Liver (tissue), 9 donors: ENCODE measurements around the gene RTN4RL1. TPM values are rescaled to one million over a fixed set of nuclear protein-coding genes. Genes with fewer than 3 reads are reported as not detected.

Experiments used
- DNase-seq: peaks from one replicate; pipeline ENCODE4 v3.0.0-alpha.2; 2017; ENCODE audit warnings: low spot score
- H3K27ac ChIP-seq, 2 donors: one replicate each; pipeline ENCODE4 v1.7.0; 2013; ENCODE audit warnings: inconsistent platforms in 2 of 2, low read length in 2 of 2, control low read depth in 1 of 2, low read depth in 1 of 2, mild to moderate bottlenecking in 1 of 2
- H3K27me3 ChIP-seq, 4 donors: one replicate each; pipeline versions ENCODE4 v1.6.1 to v1.7.0; 2013; ENCODE audit warnings: low read length in 3 of 4, inconsistent platforms in 1 of 4, mild to moderate bottlenecking in 1 of 4, moderate library complexity in 1 of 4; ENCODE audit not compliant: control insufficient read depth in 4 of 4, insufficient read depth in 4 of 4
- H3K36me3 ChIP-seq, 4 donors: one replicate each; pipeline versions ENCODE4 v1.6.1 to v1.7.0; 2013; ENCODE audit warnings: low read length in 3 of 4, mild to moderate bottlenecking in 3 of 4, low read depth in 1 of 4, moderate library complexity in 1 of 4; ENCODE audit not compliant: control insufficient read depth in 4 of 4, insufficient read depth in 3 of 4
- H3K4me1 ChIP-seq, 4 donors: one replicate each; pipeline versions ENCODE4 v1.6.1 to v1.7.0; 2013; ENCODE audit warnings: low read length in 3 of 4, mild to moderate bottlenecking in 3 of 4, moderate library complexity in 1 of 4; ENCODE audit not compliant: control insufficient read depth in 4 of 4, insufficient read depth in 4 of 4
- H3K4me3 ChIP-seq, 3 donors: one replicate each; pipeline versions ENCODE4 v1.6.1 to v1.7.0; 2013; ENCODE audit warnings: low read length in 3 of 3, control low read depth in 1 of 3, low read depth in 1 of 3, mild to moderate bottlenecking in 1 of 3
- H3K9ac ChIP-seq, 2 donors: one replicate each; pipeline ENCODE4 v1.7.0; 2013; ENCODE audit warnings: low read length in 2 of 2, mild to moderate bottlenecking in 2 of 2, moderate library complexity in 2 of 2, control low read depth in 1 of 2, low read depth in 1 of 2
- H3K9me3 ChIP-seq, 4 donors: one replicate each; pipeline versions ENCODE4 v1.6.1 to v1.7.0; 2013; ENCODE audit warnings: low read length in 3 of 4; ENCODE audit not compliant: control insufficient read depth in 4 of 4
- EGR1 ChIP-seq, 2 donors: IDR thresholded peaks; 2 replicates each; pipeline ENCODE4 v1.6.1; 2016 to 2018; ENCODE audit warnings: antibody characterized with exemption in 2 of 2, low read depth in 2 of 2
- FOXA1 ChIP-seq: IDR thresholded peaks from 2 replicates; pipeline ENCODE4 v1.6.1; 2016; ENCODE audit warnings: antibody characterized with exemption
- FOXA2 ChIP-seq: IDR thresholded peaks from 2 replicates; pipeline ENCODE4 v1.6.1; 2016; ENCODE audit warnings: antibody characterized with exemption
- GABPA ChIP-seq, 2 donors: IDR thresholded peaks in 1 of 2; conservative IDR thresholded peaks in 1 of 2; 2 replicates each; pipeline ENCODE4 v1.6.1; 2016; ENCODE audit warnings: antibody characterized with exemption in 2 of 2, mild to moderate bottlenecking in 1 of 2, moderate library complexity in 1 of 2
- HNF4A ChIP-seq, 2 donors: conservative IDR thresholded peaks; 2 replicates each; pipeline ENCODE4 v1.6.1; 2016; ENCODE audit warnings: antibody characterized with exemption in 2 of 2, mild to moderate bottlenecking in 2 of 2
- HNF4G ChIP-seq: IDR thresholded peaks from 2 replicates; pipeline ENCODE4 v1.6.1; 2016; ENCODE audit warnings: antibody characterized with exemption
- JUND ChIP-seq, 2 donors: IDR thresholded peaks; 2 replicates each; pipeline ENCODE4 v1.6.1; 2016; ENCODE audit warnings: antibody characterized with exemption in 2 of 2
- NR2F2 ChIP-seq: IDR thresholded peaks from 2 replicates; pipeline ENCODE4 v1.6.1; 2016; ENCODE audit warnings: antibody characterized with exemption
- RAD21 ChIP-seq, 2 donors: IDR thresholded peaks; 2 replicates each; pipeline ENCODE4 v1.6.1; 2016; ENCODE audit warnings: antibody characterized with exemption in 2 of 2, mild to moderate bottlenecking in 2 of 2
- RXRA ChIP-seq, 2 donors: IDR thresholded peaks; 2 replicates each; pipeline ENCODE4 v1.6.1; 2017 to 2018; ENCODE audit warnings: antibody characterized with exemption in 2 of 2, mild to moderate bottlenecking in 1 of 2
- SP1 ChIP-seq: IDR thresholded peaks from 2 replicates; pipeline ENCODE4 v1.6.1; 2018; ENCODE audit warnings: antibody characterized with exemption, mild to moderate bottlenecking
- TAF1 ChIP-seq: conservative IDR thresholded peaks from 2 replicates; pipeline ENCODE4 v1.6.1; 2016; ENCODE audit warnings: antibody characterized with exemption, mild to moderate bottlenecking
- YY1 ChIP-seq: IDR thresholded peaks from 2 replicates; pipeline ENCODE4 v1.6.1; 2016; ENCODE audit warnings: antibody characterized with exemption, mild to moderate bottlenecking
- WGBS: extraction: QIAGEN DNeasy Blood & Tissue Kit; methylation state at CpG from one replicate; pipeline ENCODE4 v1.1.7; 2013; 5-methylcytosine and 5-hydroxymethylcytosine counted together
- polyA plus RNA-seq, 2 donors: library from polyadenylated mRNA; stranded (reverse) in 1 of 2; unstranded in 1 of 2; fragments of 200-250 nt in 1 of 2; fragments of >200 nt in 1 of 2; fragmentation: Nextera tagmentation in 1 of 2; extraction: Ambion mirVana in 1 of 2; gene quantifications; one replicate each; pipeline versions ENCODE4 v1.2.1 to v1.2.3, GENCODE V29; 2013 to 2015
- total RNA-seq, 2 donors: library from RNA; depleted of rRNA; stranded (reverse); fragments of >200 nt; gene quantifications; one replicate each; pipeline ENCODE4 v1.2.3, GENCODE V29; 2014
- TF ChIP-seq, protein P1 (sequence below): IDR thresholded peaks from 2 replicates; pipeline ENCODE4 v1.6.1; 2016; ENCODE audit warnings: antibody characterized with exemption, mild to moderate bottlenecking
- TF ChIP-seq, protein P2 (sequence below): IDR thresholded peaks from 2 replicates; pipeline ENCODE4 v1.6.1; 2016; ENCODE audit warnings: antibody characterized with exemption
- TF ChIP-seq, protein P3 (sequence below): IDR thresholded peaks from 2 replicates; pipeline ENCODE4 v1.6.1; 2016; ENCODE audit warnings: antibody characterized with exemption
- TF ChIP-seq, protein P4 (sequence below): fragments of 150-350 bp; IDR thresholded peaks from 2 replicates; pipeline ENCODE4 v1.5.1; 2017; ENCODE audit warnings: improper control_type of control experiment, low read depth, low read length; ENCODE audit not compliant: missing input control
- TF ChIP-seq, protein P5 (sequence below): IDR thresholded peaks from 2 replicates; pipeline ENCODE4 v1.6.1; 2016; ENCODE audit warnings: antibody characterized with exemption
- donor health status: healthy.
- donor health status: healthy.
- donor health status: healthy.
- donor health status: healthy.
- donor health status: healthy.

Gene RTN4RL1
- total and polyA plus RNA-seq, 4 donors = 0.04 to 5.4 (median 1.2) TPM

DNA sequence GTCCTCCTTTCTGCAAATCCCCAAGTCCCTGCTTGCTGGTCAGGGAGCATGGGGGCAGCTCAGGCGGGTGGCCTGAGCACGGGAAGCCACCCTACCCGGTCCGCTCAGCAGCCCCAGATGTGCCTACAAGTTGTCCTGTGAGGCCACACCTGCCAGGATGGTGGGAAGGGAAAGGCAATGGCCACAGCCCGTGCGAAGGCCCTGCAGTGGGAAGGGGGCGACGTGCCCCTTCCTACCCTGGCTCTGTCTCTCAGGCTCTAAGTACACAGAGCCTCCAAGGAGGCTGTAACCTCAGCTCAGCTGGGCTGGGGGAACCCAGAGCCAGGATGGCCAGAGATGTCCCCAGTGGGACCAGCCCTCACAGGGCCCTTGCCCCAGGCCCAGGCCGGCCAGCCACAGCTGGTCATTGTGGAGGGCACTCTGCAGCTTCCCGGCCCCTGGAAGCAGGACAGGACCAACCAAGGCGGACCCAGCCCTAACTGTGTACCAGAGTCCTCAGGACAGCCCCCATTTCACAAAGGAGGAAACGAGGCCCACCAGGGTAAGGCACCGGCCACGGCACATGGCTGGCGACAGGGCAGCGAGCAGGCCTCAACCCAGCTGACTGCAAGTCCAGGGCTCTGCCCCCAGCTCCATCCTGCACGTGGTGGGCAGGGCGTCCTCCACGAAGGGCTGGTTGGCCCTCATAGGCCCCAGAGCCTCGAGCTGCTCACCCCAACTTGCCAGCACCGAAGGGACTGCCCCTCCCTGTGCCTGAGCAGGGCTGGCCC lies 82.3 kb downstream of the RTN4RL1 start:
- Histone ChIP-seq H3K9ac (no peak overlapping the region), H3K4me1 (peaks cover 0 to 31% (median 17%) of the 10 kb centered on the region in 4 donors), H3K27ac (no peak overlapping the region), H3K9me3 (no peaks in the 10 kb centered on the region), H3K36me3 (no peaks in the 10 kb centered on the region), H3K27me3 (no peaks in the 10 kb centered on the region), H3K4me3 (no peak overlapping the region)
- 93% methylated on average over 21 of the region's 21 CpGs for WGBS
- DNase-seq = no peak
- TF ChIP-seq, protein P1, sequence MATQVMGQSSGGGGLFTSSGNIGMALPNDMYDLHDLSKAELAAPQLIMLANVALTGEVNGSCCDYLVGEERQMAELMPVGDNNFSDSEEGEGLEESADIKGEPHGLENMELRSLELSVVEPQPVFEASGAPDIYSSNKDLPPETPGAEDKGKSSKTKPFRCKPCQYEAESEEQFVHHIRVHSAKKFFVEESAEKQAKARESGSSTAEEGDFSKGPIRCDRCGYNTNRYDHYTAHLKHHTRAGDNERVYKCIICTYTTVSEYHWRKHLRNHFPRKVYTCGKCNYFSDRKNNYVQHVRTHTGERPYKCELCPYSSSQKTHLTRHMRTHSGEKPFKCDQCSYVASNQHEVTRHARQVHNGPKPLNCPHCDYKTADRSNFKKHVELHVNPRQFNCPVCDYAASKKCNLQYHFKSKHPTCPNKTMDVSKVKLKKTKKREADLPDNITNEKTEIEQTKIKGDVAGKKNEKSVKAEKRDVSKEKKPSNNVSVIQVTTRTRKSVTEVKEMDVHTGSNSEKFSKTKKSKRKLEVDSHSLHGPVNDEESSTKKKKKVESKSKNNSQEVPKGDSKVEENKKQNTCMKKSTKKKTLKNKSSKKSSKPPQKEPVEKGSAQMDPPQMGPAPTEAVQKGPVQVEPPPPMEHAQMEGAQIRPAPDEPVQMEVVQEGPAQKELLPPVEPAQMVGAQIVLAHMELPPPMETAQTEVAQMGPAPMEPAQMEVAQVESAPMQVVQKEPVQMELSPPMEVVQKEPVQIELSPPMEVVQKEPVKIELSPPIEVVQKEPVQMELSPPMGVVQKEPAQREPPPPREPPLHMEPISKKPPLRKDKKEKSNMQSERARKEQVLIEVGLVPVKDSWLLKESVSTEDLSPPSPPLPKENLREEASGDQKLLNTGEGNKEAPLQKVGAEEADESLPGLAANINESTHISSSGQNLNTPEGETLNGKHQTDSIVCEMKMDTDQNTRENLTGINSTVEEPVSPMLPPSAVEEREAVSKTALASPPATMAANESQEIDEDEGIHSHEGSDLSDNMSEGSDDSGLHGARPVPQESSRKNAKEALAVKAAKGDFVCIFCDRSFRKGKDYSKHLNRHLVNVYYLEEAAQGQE = no peak
- no peak for TF ChIP-seq SP1
- no peak for TF ChIP-seq TAF1
- TF ChIP-seq, protein P2, sequence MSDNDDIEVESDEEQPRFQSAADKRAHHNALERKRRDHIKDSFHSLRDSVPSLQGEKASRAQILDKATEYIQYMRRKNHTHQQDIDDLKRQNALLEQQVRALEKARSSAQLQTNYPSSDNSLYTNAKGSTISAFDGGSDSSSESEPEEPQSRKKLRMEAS = no peak
- TF ChIP-seq HNF4G = no peak
- TF ChIP-seq, protein P3, sequence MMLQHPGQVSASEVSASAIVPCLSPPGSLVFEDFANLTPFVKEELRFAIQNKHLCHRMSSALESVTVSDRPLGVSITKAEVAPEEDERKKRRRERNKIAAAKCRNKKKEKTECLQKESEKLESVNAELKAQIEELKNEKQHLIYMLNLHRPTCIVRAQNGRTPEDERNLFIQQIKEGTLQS = no peak
- no peak for TF ChIP-seq HNF4A (conservative IDR thresholded peaks at IDR 0.05)
- TF ChIP-seq NR2F2 = no peak
- no peak for TF ChIP-seq FOXA1
- TF ChIP-seq FOXA2 = no peak
- TF ChIP-seq RAD21 (IDR thresholded peaks at IDR 0.05) = no peak

DNA sequence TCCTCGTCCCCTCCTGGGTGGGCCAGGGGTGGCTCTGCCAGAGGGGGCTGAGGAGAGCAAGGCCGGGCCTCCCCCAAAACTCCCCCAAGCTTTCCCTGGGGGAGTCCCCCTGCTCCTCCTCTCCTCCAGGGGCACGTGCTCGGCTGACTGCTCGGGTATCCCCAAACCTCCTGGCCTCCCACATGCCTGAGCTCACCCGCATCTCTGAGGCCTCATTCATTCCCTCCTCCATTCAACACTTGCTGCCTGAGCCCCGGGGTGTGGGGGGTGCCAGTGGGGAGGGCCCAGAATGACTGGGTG lies 83.1 kb downstream of the RTN4RL1 start:
- WGBS = 89% methylated on average over 7 of the region's 7 CpGs
- DNase-seq = no peak
- Histone ChIP-seq H3K27ac (no peak overlapping the region), H3K9me3 (no peaks in the 10 kb centered on the region), H3K9ac (no peak overlapping the region), H3K27me3 (no peaks in the 10 kb centered on the region), H3K36me3 (no peaks in the 10 kb centered on the region), H3K4me1 (peaks cover 0 to 24% (median 15%) of the 10 kb centered on the region in 4 donors), H3K4me3 (no peak overlapping the region)
- TF ChIP-seq, protein P4, sequence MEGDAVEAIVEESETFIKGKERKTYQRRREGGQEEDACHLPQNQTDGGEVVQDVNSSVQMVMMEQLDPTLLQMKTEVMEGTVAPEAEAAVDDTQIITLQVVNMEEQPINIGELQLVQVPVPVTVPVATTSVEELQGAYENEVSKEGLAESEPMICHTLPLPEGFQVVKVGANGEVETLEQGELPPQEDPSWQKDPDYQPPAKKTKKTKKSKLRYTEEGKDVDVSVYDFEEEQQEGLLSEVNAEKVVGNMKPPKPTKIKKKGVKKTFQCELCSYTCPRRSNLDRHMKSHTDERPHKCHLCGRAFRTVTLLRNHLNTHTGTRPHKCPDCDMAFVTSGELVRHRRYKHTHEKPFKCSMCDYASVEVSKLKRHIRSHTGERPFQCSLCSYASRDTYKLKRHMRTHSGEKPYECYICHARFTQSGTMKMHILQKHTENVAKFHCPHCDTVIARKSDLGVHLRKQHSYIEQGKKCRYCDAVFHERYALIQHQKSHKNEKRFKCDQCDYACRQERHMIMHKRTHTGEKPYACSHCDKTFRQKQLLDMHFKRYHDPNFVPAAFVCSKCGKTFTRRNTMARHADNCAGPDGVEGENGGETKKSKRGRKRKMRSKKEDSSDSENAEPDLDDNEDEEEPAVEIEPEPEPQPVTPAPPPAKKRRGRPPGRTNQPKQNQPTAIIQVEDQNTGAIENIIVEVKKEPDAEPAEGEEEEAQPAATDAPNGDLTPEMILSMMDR = no peak
- TF ChIP-seq FOXA1 (no peak), RXRA (IDR thresholded peaks at IDR 0.05) (no peak), GABPA (IDR thresholded peaks at IDR 0.05 in 1 of 2, conservative IDR thresholded peaks at IDR 0.05 in 1 of 2) (no peak), SP1 (no peak), TAF1 (no peak), EGR1 (IDR thresholded peaks at IDR 0.05; ENCODE audit: low read depth in 2 of 2) (no peak), RAD21 (IDR thresholded peaks at IDR 0.05) (no peak), YY1 (no peak), HNF4G (no peak), HNF4A (conservative IDR thresholded peaks at IDR 0.05) (no peak), NR2F2 (no peak), JUND (IDR thresholded peaks at IDR 0.05) (no peak), FOXA2 (no peak)
- TF ChIP-seq, protein P2 = no peak
- TF ChIP-seq, protein P3 = no peak
- TF ChIP-seq, protein P1 = no peak
- TF ChIP-seq, protein P5, sequence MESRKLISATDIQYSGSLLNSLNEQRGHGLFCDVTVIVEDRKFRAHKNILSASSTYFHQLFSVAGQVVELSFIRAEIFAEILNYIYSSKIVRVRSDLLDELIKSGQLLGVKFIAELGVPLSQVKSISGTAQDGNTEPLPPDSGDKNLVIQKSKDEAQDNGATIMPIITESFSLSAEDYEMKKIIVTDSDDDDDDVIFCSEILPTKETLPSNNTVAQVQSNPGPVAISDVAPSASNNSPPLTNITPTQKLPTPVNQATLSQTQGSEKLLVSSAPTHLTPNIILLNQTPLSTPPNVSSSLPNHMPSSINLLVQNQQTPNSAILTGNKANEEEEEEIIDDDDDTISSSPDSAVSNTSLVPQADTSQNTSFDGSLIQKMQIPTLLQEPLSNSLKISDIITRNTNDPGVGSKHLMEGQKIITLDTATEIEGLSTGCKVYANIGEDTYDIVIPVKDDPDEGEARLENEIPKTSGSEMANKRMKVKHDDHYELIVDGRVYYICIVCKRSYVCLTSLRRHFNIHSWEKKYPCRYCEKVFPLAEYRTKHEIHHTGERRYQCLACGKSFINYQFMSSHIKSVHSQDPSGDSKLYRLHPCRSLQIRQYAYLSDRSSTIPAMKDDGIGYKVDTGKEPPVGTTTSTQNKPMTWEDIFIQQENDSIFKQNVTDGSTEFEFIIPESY = no peak
